ENCODE measurements around the gene PRM1. TPM values are rescaled to one million over a fixed set of nuclear protein-coding genes. Genes with fewer than 3 reads are reported as not detected.

Gene PRM1
- total RNA-seq, 1 experiment from 2014 or later = not detected

DNA sequence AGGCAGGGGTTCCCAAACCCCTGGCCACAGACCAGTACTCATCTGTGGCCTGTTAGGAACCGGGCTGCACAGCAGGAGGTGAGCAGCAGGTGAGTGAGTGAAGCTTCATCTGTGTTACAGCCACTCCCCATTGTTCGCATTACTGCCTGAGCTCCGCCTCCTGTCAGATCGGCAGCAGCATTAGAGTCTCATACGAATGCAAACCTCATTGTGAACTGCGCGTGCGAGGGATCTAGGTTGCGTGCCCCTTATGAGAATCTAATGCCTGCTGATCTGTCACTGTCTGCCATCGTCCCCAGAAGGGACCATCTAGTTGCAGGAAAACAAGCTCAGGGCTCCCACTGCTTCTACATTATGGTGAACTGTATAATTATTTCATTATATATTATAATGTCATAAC is 39.0 kb upstream of the PRM1 start:
- no peak overlapping the region for H2BK15ac ChIP-seq (ENCODE audit: low read depth, low read length)
- WGBS (ENCODE audit: extremely low coverage, insufficient read length, low lambda C conversion rate) = no CpG with 5 or more reads among the region's 10 CpGs
- H3K9ac ChIP-seq (ENCODE audit: extremely low read depth, insufficient read length, low read length) = no peak overlapping the region
- no peak overlapping the region for H3K4me2 ChIP-seq (ENCODE audit: insufficient read depth, insufficient read length, low read length)
- H3K14ac ChIP-seq (ENCODE audit: insufficient read depth, low read length) = no peak overlapping the region
- H3K4me1 ChIP-seq (ENCODE audit: insufficient read depth, low read length) = peaks cover 4% of the 10 kb centered on the region; the same call in 1 of the 2 replicates
- H2BK20ac ChIP-seq (ENCODE audit: low read depth, low read length, poor library complexity, severe bottlenecking) = no peak overlapping the region
- peaks cover 30 to 34% of the 10 kb centered on the region in 2 experiments for H3K4me1 Mint-ChIP-seq
- no peak overlapping the region for H2BK5ac ChIP-seq (ENCODE audit: insufficient read length, low read length)
- no peaks in the 10 kb centered on the region for H4K20me1 ChIP-seq (ENCODE audit: control insufficient read depth, insufficient read depth, insufficient read length)
- H3K27ac ChIP-seq (ENCODE audit: insufficient read length, low read depth, low read length) = no peak overlapping the region
- H3K18ac ChIP-seq (ENCODE audit: insufficient read length, low read depth, low read length) = no peak overlapping the region
- no peaks in the 10 kb centered on the region for H3K79me1 ChIP-seq (ENCODE audit: insufficient read depth, low read depth, low read length, poor library complexity, severe bottlenecking)
- H3K27me3 ChIP-seq (ENCODE audit: insufficient read depth, low read length) = no peaks in the 10 kb centered on the region
- no peak overlapping the region for H3K23ac ChIP-seq (ENCODE audit: insufficient read length, low read depth, low read length)
- H4K8ac ChIP-seq (replicated peaks; ENCODE audit: insufficient read length, low read depth, low read length) = no peak overlapping the region
- TF ChIP-seq CTCF (conservative IDR thresholded peaks at IDR 0.05) = no peak
- no peaks in the 10 kb centered on the region; the same call in 1 of the 2 replicates for H3K79me2 ChIP-seq (ENCODE audit: insufficient read depth, low read length)
- H3K9me3 Mint-ChIP-seq = peaks cover 0 to 4% of the 10 kb centered on the region in 2 experiments; a peak in 2 of 5 replicates
- H2AFZ ChIP-seq (ENCODE audit: low read length) = no peak overlapping the region
- H3K4ac ChIP-seq (ENCODE audit: low read depth, low read length) = no peak overlapping the region
- H2BK120ac ChIP-seq (ENCODE audit: low read depth, low read length, poor library complexity, severe bottlenecking) = no peak overlapping the region
- H3K4me3 Mint-ChIP-seq = 0 out of 5 replicates have a peak overlapping the region, but pooled peaks of 1 of the 2 experiments have one; percentile 7
- H3K23me2 ChIP-seq (ENCODE audit: insufficient read length, low read depth, low read length, poor library complexity, severe bottlenecking) = no peaks in the 10 kb centered on the region
- H4K5ac ChIP-seq (ENCODE audit: insufficient read length, low read depth, low read length) = no peak overlapping the region
- H3T11ph ChIP-seq (ENCODE audit: low read length) = no peak overlapping the region
- no peak overlapping the region for H4K91ac ChIP-seq (ENCODE audit: insufficient read length, low read depth, low read length)
- H3K9me3 ChIP-seq (ENCODE audit: control insufficient read depth, low read depth, low read length) = no peaks in the 10 kb centered on the region
- no peak overlapping the region for H2BK12ac ChIP-seq (ENCODE audit: insufficient read length, low read depth, low read length)
- no peak for DNase-seq
- H3K56ac ChIP-seq (ENCODE audit: insufficient read length, low read depth, low read length) = no peak overlapping the region
- H3K27me3 Mint-ChIP-seq (ENCODE audit: low read depth) = no peaks in the 10 kb centered on the region; the same call in 1 of the 2 replicates
- peak overlapping the region in 1 of 3 experiments; percentile 65; a peak in 1 of 7 replicates for H3K27ac Mint-ChIP-seq
- peaks cover 5 to 6% (median 5%) of the 10 kb centered on the region in 3 experiments; a peak in 4 of 7 replicates for H3K36me3 Mint-ChIP-seq (ENCODE audit: insufficient read depth in 1 of 3, low read depth in 3 of 3)
- H2AK5ac ChIP-seq (ENCODE audit: insufficient read length, low read length) = no peak overlapping the region

Measured in H9 (cell line).